Activated T-cell treated with anti-CD3 and anti-CD28 coated beads, Interleukin-2, amount 50 U/mL, for 1 hour (primary cell): Measurements from ENCODE around the gene ARHGAP6.

ENCODE experiments used
- DNase-seq: peaks from one replicate; pipeline ENCODE4 v3.0.0-alpha.2; 2020

ARHGAP6 gene

GRCh38 chrX:11422525-11422857, 243.2 kb downstream of the ARHGAP6 start:
- no peak for DNase-seq

- no peak for DNase-seq
These were observed 243.8 kb downstream of the ARHGAP6 start for GRCh38 chrX:11421805-11422524.

- no peak for DNase-seq
These were observed 244.9 kb downstream of the ARHGAP6 start for GRCh38 chrX:11420851-11421250.

- no peak for DNase-seq
These were observed 246.6 kb downstream of the ARHGAP6 start for GRCh38 chrX:11419102-11419501.

GRCh38 chrX:11416600-11416999, 249.1 kb downstream of the ARHGAP6 start:
- DNase-seq = no peak

- no peak for DNase-seq
These were observed 251.6 kb downstream of the ARHGAP6 start for GRCh38 chrX:11414091-11414490.

- no peak for DNase-seq
These were observed 252.8 kb downstream of the ARHGAP6 start for GRCh38 chrX:11412715-11413623.

- DNase-seq = no peak
These were observed 255.8 kb downstream of the ARHGAP6 start for GRCh38 chrX:11409957-11410356.

GRCh38 chrX:11408783-11409182, 256.9 kb downstream of the ARHGAP6 start:
- no peak for DNase-seq

GRCh38 chrX:11408109-11408405, 257.7 kb downstream of the ARHGAP6 start:
- no peak for DNase-seq

GRCh38 chrX:11407331-11408108, 258.2 kb downstream of the ARHGAP6 start:
- no peak for DNase-seq

GRCh38 chrX:11406109-11406765, 259.5 kb downstream of the ARHGAP6 start:
- no peak for DNase-seq

- DNase-seq = no peak
These were observed 262.1 kb downstream of the ARHGAP6 start for GRCh38 chrX:11403631-11404030.

- DNase-seq = no peak
These were observed 263.8 kb downstream of the ARHGAP6 start for GRCh38 chrX:11401966-11402365.

- no peak for DNase-seq
These were observed 266.1 kb downstream of the ARHGAP6 start for GRCh38 chrX:11399489-11400094.

GRCh38 chrX:11398785-11399184, 266.9 kb downstream of the ARHGAP6 start:
- no peak for DNase-seq

GRCh38 chrX:11398139-11398538, 267.6 kb downstream of the ARHGAP6 start:
- no peak for DNase-seq

GRCh38 chrX:11397680-11398079, 268.0 kb downstream of the ARHGAP6 start:
- DNase-seq = no peak

GRCh38 chrX:11395859-11396258, 269.9 kb downstream of the ARHGAP6 start:
- no peak for DNase-seq

GRCh38 chrX:11393949-11394654, 271.6 kb downstream of the ARHGAP6 start:
- DNase-seq = no peak

GRCh38 chrX:11386812-11387211, 278.9 kb downstream of the ARHGAP6 start:
- DNase-seq = no peak

GRCh38 chrX:11386001-11386523, 279.7 kb downstream of the ARHGAP6 start:
- no peak for DNase-seq
